Lower leg skin (tissue), 4 donors: ENCODE results near the gene DACT2. TPM values are rescaled to one million over a fixed set of nuclear protein-coding genes. Genes with fewer than 3 reads are reported as not detected.

Experiments
- DNase-seq, 2 donors: peaks; one replicate each; pipeline ENCODE4 v3.0.0-alpha.2; 2019; ENCODE audit warnings: low spot score in 2 of 2
- H3K4me3 ChIP-seq: fragments of 200-600 bp; sonication (generic); 2 replicates; pipeline ENCODE4 v1.5.1; 2017; ENCODE audit warnings: mild to moderate bottlenecking, low read depth; ENCODE audit not compliant: poor library complexity, severe bottlenecking
- POLR2A ChIP-seq, 2 donors: fragments of 450-650 bp; IDR thresholded peaks; one replicate each; pipeline ENCODE4 v1.6.1; 2016 to 2017; ENCODE audit warnings: antibody characterized with exemption in 2 of 2, mild to moderate bottlenecking in 1 of 2, moderate library complexity in 1 of 2
- WGBS, 2 donors: methylation state at CpG; one replicate each; pipeline ENCODE4 v1.1.5; 2018; 5-methylcytosine and 5-hydroxymethylcytosine counted together
- intact Hi-C: fragments of 100-400 bp; cut with DNase I; formaldehyde crosslinking; loops from one replicate; pipeline ENCODE4 v1.15.0; 2023; ENCODE audit warnings: low total_unique reads
- total RNA-seq, 4 donors: library from RNA; depleted of rRNA; stranded (reverse); fragments of >200 nt; gene quantifications; one replicate each; pipeline ENCODE4 v1.1.0, GENCODE V29; 2016
- TF ChIP-seq, protein P1 (sequence below), 3 donors: fragments of 450-650 bp; IDR thresholded peaks; one replicate each; pipeline ENCODE4 v1.5.1; 2016; ENCODE audit warnings: antibody characterized with exemption in 3 of 3, mild to moderate bottlenecking in 3 of 3, moderate library complexity in 2 of 3

DACT2 gene
- total RNA-seq, 4 donors from 2014 or later = 11.1 to 19.1 (median 15.4) TPM

DNA sequence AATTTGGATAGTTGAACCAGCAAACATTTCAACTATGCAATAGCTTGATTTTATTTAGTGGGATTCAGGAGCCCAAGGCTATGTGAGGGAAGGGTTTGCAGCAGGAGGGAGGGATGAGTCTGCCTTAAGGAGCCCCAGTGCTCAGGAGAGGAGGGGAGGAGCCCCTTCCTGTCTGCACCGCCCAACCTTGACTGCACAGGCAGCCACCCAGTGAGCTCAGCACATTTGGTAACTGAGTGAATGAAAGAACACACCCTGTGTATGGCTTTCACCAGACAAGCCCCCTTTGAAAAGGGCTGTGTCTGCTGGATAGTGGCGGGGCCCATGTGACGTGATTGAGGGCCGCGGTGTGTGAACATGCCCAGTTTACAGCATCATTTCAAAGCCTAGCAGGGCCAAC, 17.0 kb downstream of the DACT2 start:
- no peak overlapping the region for H3K4me3 ChIP-seq

DNA sequence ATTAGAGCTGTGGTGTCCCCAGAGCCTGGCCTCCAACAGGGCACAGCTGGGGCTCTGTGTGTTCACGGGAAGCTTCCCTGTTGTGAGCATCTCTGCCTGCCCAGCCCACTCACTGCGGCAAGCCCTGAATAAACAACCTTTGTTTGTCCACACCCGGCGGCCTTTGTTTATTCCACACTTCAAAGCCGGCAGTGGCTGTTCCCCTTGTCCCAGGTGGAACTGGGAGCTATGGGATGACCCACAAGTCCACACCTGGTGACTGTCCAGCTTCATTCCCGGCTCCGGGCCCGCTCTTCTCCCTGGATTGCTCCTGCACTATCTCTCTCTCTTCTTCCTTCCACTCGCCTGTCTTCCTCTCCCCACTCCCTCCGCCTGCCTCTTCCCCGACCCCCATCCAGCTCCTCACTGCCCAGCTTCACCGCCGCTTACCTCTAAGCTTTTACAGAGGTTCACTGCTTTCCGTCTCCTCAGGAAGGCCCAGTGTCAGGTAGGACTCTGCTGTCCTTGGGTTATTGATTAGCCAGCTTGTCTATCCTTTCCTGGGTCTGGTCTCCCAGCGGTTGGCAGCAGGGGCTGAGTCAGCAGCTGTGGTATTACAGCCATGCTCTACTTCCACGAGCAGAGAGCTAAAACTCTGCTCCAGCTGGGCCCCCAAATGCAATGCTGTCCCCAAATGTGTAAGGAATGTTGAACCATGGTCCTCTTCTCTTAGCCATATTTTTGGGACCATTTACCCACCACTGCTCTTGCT, 17.8 kb downstream of the DACT2 start:
- H3K4me3 ChIP-seq = no peak overlapping the region
- no peak for DNase-seq
- 80 to 84% methylated on average over 16 of the region's 16 CpGs for WGBS, 2 donors
- TF ChIP-seq, protein P1, sequence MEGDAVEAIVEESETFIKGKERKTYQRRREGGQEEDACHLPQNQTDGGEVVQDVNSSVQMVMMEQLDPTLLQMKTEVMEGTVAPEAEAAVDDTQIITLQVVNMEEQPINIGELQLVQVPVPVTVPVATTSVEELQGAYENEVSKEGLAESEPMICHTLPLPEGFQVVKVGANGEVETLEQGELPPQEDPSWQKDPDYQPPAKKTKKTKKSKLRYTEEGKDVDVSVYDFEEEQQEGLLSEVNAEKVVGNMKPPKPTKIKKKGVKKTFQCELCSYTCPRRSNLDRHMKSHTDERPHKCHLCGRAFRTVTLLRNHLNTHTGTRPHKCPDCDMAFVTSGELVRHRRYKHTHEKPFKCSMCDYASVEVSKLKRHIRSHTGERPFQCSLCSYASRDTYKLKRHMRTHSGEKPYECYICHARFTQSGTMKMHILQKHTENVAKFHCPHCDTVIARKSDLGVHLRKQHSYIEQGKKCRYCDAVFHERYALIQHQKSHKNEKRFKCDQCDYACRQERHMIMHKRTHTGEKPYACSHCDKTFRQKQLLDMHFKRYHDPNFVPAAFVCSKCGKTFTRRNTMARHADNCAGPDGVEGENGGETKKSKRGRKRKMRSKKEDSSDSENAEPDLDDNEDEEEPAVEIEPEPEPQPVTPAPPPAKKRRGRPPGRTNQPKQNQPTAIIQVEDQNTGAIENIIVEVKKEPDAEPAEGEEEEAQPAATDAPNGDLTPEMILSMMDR (IDR thresholded peaks at IDR 0.05) = no peak
- TF ChIP-seq POLR2A (IDR thresholded peaks at IDR 0.05) = no peak
- intact Hi-C loops = no loop called here

More for the DNA sequence above, 17.0 kb downstream of the DACT2 start:
- intact Hi-C loops = no loop called here
- TF ChIP-seq, protein P1 (IDR thresholded peaks at IDR 0.05) = no peak
- TF ChIP-seq POLR2A (IDR thresholded peaks at IDR 0.05) = no peak
- 55 to 67% methylated on average over 5 of the region's 5 CpGs for WGBS, 2 donors
- no peak for DNase-seq

DNA sequence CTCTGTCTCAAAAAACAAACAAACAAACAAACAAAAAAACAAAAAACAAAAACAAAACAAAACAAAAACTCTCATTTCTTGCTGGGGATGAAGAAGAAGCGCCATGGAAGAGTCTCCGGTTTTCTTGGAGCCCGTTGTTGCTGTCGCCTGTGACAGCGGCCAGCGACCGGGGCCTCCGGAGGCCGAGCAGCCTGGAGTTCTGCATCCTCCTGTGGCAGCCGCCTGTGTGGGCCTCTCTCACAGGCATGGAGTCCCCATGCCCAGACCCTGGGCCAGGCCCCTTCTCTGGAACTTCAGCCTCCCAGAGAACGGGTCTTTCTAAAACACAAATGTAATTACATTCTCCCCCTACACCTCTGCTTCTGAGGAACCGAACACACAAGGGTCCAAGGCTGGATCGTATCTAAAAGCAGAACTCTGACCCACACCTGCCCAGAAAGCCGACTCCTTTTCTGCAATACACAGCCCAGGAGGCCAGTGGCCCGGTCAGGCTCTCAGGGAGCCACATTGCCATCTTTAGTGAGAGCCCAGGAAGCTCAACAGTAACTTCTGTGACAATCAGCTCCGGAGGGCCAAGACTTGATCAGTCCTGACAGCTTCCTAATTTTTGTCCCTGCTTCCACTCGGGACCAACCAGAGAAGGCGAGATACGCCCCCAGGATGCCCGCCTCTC, 18.5 kb downstream of the DACT2 start:
- DNase-seq = no peak
- WGBS, 2 donors = 87 to 94% methylated on average over 20 of the region's 20 CpGs
- H3K4me3 ChIP-seq = no peak overlapping the region
- TF ChIP-seq, protein P1 (IDR thresholded peaks at IDR 0.05) = no peak
- no peak for TF ChIP-seq POLR2A (IDR thresholded peaks at IDR 0.05)
- intact Hi-C loops = no loop called here

DNA sequence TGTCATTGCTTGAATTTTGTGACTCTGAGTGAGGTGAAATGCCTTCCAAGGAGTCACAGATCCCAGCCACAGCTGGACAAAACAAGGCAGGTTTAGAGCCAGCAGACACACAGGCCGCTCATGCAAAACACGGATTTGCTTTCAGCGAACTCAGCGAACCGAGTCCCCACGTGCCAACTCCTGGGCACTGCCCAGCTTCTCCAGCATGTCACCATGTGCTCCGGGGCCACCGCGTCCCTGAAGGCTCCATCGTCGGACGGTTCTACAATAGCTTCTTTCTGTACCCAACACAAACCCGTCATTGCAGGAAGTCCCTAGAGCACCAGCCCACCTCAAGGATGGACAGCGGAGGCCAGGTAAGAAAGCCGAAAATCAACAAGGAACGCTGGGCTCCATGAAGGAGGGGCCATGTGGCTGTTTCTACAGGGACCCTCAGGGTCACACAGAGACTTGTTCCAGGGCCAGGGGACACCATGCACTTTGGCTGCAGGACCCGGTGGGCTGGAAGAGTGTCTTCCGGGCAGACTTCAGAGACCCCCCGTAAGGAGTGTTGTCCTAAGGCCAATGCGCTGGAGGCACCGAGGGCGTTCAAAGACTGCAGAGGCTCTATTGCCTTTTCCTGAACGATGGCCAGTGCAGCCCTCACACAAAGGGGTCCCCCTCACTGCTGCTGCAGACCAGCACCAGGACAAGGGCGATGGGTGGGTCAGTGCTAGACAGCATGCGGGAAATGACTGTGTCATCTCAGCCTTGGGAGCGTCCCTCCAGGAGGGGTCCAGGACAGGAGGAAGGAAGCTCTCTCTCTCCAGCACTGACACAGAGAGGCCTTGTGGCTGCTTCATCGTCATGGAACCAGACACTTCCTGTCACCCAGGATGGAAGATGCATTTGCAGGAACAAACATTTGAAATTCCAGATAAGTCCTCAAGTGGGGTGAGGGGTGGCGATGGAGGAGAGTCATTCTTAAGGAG, 19.8 kb downstream of the DACT2 start:
- intact Hi-C loops = loop anchor here (10.0 kb wide), 1 partner anchor 95 kb away; no protein-coding TSS in a partner anchor
- peak in 1 of 2 donors; percentile 81 for DNase-seq
- TF ChIP-seq POLR2A (IDR thresholded peaks at IDR 0.05) = no peak
- TF ChIP-seq, protein P1 (IDR thresholded peaks at IDR 0.05) = no peak
- WGBS, 2 donors = 89 to 90% methylated on average over 27 to 28 of the region's 28 CpGs
- no peak overlapping the region for H3K4me3 ChIP-seq

DNA sequence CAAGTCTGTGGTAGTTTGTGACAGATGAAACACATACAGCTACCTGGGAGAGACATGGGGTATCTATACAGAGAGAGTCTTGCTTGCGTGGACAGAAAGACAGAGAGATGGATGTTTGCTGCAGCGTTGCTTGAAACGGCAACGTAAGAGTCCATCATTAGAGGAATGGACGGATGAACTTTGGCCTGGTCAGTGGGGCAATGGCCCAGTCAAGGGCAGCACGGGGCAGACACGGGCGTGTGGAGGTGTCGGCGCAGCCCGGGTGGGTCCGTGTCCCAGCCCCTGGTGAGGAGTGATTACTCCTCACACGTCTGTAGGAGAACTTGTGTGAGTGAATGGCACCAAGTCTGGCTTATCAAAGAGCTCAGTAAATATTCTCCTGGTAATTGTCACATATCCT, 21.9 kb downstream of the DACT2 start:
- TF ChIP-seq POLR2A (IDR thresholded peaks at IDR 0.05) = no peak
- TF ChIP-seq, protein P1 (IDR thresholded peaks at IDR 0.05) = no peak
- no peak overlapping the region for H3K4me3 ChIP-seq
- 91 to 93% methylated on average over 13 of the region's 13 CpGs for WGBS, 2 donors
- intact Hi-C loops = loop anchor here (10.0 kb wide), 1 partner anchor 93 kb away; no protein-coding TSS in a partner anchor
- DNase-seq = no peak
